Measurements from ENCODE around the gene PPP2R3C.

Gene PPP2R3C

GRCh38 chr14:35146711-35147149 lies 24.9 kb upstream of the PPP2R3C start:
- 0 out of 2 replicates have a peak, but pooled peaks cover 4% of the 10 kb centered on the region for H3K9me3 ChIP-seq (ENCODE audit: control insufficient read depth, insufficient read depth, low read length)
- H3K9ac ChIP-seq (ENCODE audit: low read depth, low read length) = no peak overlapping the region
- H3K36me3 ChIP-seq (ENCODE audit: insufficient read depth, low read length) = no peaks in the 10 kb centered on the region; the same call in 1 of the 2 replicates
- H3K4me1 ChIP-seq (ENCODE audit: insufficient read depth, low read length) = no peaks in the 10 kb centered on the region

GRCh38 chr14:35144029-35144428 lies 22.2 kb upstream of the PPP2R3C start:
- no peak overlapping the region for H3K9ac ChIP-seq (ENCODE audit: low read depth, low read length)
- H3K36me3 ChIP-seq (ENCODE audit: insufficient read depth, low read length) = no peaks in the 10 kb centered on the region; the same call in 1 of the 2 replicates
- 0 out of 2 replicates have a peak, but pooled peaks cover 4% of the 10 kb centered on the region for H3K9me3 ChIP-seq (ENCODE audit: control insufficient read depth, insufficient read depth, low read length)

GRCh38 chr14:35140718-35141581 lies 19.2 kb upstream of the PPP2R3C start:
- no peak overlapping the region for H3K9ac ChIP-seq (ENCODE audit: low read depth, low read length)
- no peaks in the 10 kb centered on the region for H3K9me3 ChIP-seq (ENCODE audit: control insufficient read depth, insufficient read depth, low read length)
- H3K36me3 ChIP-seq (ENCODE audit: insufficient read depth, low read length) = no peaks in the 10 kb centered on the region

More at GRCh38 chr14:35144029-35144428, 22.2 kb upstream of the PPP2R3C start:
- no peaks in the 10 kb centered on the region for H3K4me1 ChIP-seq (ENCODE audit: insufficient read depth, low read length)

GRCh38 chr14:35138585-35138984 lies 16.8 kb upstream of the PPP2R3C start:
- Histone ChIP-seq H3K9me3 (ENCODE audit: control insufficient read depth, insufficient read depth, low read length) (no peaks in the 10 kb centered on the region), H3K36me3 (ENCODE audit: insufficient read depth, low read length) (no peaks in the 10 kb centered on the region), H3K4me1 (ENCODE audit: insufficient read depth, low read length) (no peaks in the 10 kb centered on the region), H3K9ac (ENCODE audit: low read depth, low read length) (no peak overlapping the region)

More at GRCh38 chr14:35140718-35141581, 19.2 kb upstream of the PPP2R3C start:
- no peaks in the 10 kb centered on the region for H3K4me1 ChIP-seq (ENCODE audit: insufficient read depth, low read length)

- H3K36me3 ChIP-seq (ENCODE audit: insufficient read depth, low read length) = no peaks in the 10 kb centered on the region
- no peak overlapping the region for H3K9ac ChIP-seq (ENCODE audit: low read depth, low read length)
- H3K4me1 ChIP-seq (ENCODE audit: insufficient read depth, low read length) = no peaks in the 10 kb centered on the region
- H3K9me3 ChIP-seq (ENCODE audit: control insufficient read depth, insufficient read depth, low read length) = no peaks in the 10 kb centered on the region
Observed at GRCh38 chr14:35134329-35135123, 12.7 kb upstream of the PPP2R3C start.

- Histone ChIP-seq H3K4me1 (ENCODE audit: insufficient read depth, low read length) (no peaks in the 10 kb centered on the region), H3K9ac (ENCODE audit: low read depth, low read length) (no peak overlapping the region), H3K9me3 (ENCODE audit: control insufficient read depth, insufficient read depth, low read length) (no peaks in the 10 kb centered on the region), H3K36me3 (ENCODE audit: insufficient read depth, low read length) (no peaks in the 10 kb centered on the region)
Observed at GRCh38 chr14:35133542-35134328, 11.9 kb upstream of the PPP2R3C start.

- Histone ChIP-seq H3K36me3 (ENCODE audit: insufficient read depth, low read length) (no peaks in the 10 kb centered on the region), H3K9ac (ENCODE audit: low read depth, low read length) (no peak overlapping the region), H3K4me1 (ENCODE audit: insufficient read depth, low read length) (peaks cover 8% of the 10 kb centered on the region; the same call in 1 of the 2 replicates), H3K9me3 (ENCODE audit: control insufficient read depth, insufficient read depth, low read length) (no peaks in the 10 kb centered on the region)
Observed at GRCh38 chr14:35124127-35124526, 2.3 kb upstream of the PPP2R3C start.

- Histone ChIP-seq H3K4me1 (ENCODE audit: insufficient read depth, low read length) (peaks cover 8% of the 10 kb centered on the region; the same call in 1 of the 2 replicates), H3K9me3 (ENCODE audit: control insufficient read depth, insufficient read depth, low read length) (no peaks in the 10 kb centered on the region), H3K36me3 (ENCODE audit: insufficient read depth, low read length) (no peaks in the 10 kb centered on the region), H3K9ac (ENCODE audit: low read depth, low read length) (peak overlapping the region; percentile 95)
Observed at GRCh38 chr14:35123388-35123703, 1.6 kb upstream of the PPP2R3C start.

GRCh38 chr14:35122696-35123387 lies 1.1 kb upstream of the PPP2R3C start:
- peaks cover 8% of the 10 kb centered on the region; the same call in 1 of the 2 replicates for H3K4me1 ChIP-seq (ENCODE audit: insufficient read depth, low read length)
- no peaks in the 10 kb centered on the region for H3K36me3 ChIP-seq (ENCODE audit: insufficient read depth, low read length)
- no peaks in the 10 kb centered on the region for H3K9me3 ChIP-seq (ENCODE audit: control insufficient read depth, insufficient read depth, low read length)
- H3K9ac ChIP-seq (ENCODE audit: low read depth, low read length) = peak overlapping the region; percentile 95

GRCh38 chr14:35121026-35121886 lies 534 bp downstream of the PPP2R3C start:
- Histone ChIP-seq H3K9ac (ENCODE audit: low read depth, low read length) (peak overlapping the region; percentile 95), H3K4me1 (ENCODE audit: insufficient read depth, low read length) (peaks cover 8% of the 10 kb centered on the region; the same call in 1 of the 2 replicates), H3K9me3 (ENCODE audit: control insufficient read depth, insufficient read depth, low read length) (no peaks in the 10 kb centered on the region), H3K36me3 (ENCODE audit: insufficient read depth, low read length) (no peaks in the 10 kb centered on the region)

- Histone ChIP-seq H3K36me3 (ENCODE audit: insufficient read depth, low read length) (no peaks in the 10 kb centered on the region), H3K9me3 (ENCODE audit: control insufficient read depth, insufficient read depth, low read length) (no peaks in the 10 kb centered on the region), H3K4me1 (ENCODE audit: insufficient read depth, low read length) (0 out of 2 replicates have a peak, but pooled peaks cover 4% of the 10 kb centered on the region), H3K9ac (ENCODE audit: low read depth, low read length) (no peak overlapping the region)
Observed at GRCh38 chr14:35117112-35117511, 4.7 kb downstream of the PPP2R3C start.

GRCh38 chr14:35116242-35116641 lies 5.5 kb downstream of the PPP2R3C start:
- Histone ChIP-seq H3K9ac (ENCODE audit: low read depth, low read length) (no peak overlapping the region), H3K36me3 (ENCODE audit: insufficient read depth, low read length) (0 out of 2 replicates have a peak, but pooled peaks cover 3% of the 10 kb centered on the region), H3K9me3 (ENCODE audit: control insufficient read depth, insufficient read depth, low read length) (no peaks in the 10 kb centered on the region; the same call in 1 of the 2 replicates)

GRCh38 chr14:35114036-35114435 lies 7.8 kb downstream of the PPP2R3C start:
- Histone ChIP-seq H3K9ac (ENCODE audit: low read depth, low read length) (no peak overlapping the region), H3K36me3 (ENCODE audit: insufficient read depth, low read length) (0 out of 2 replicates have a peak, but pooled peaks cover 8% of the 10 kb centered on the region), H3K9me3 (ENCODE audit: control insufficient read depth, insufficient read depth, low read length) (no peaks in the 10 kb centered on the region; the same call in 1 of the 2 replicates), H3K4me1 (ENCODE audit: insufficient read depth, low read length) (no peaks in the 10 kb centered on the region)

More at GRCh38 chr14:35116242-35116641, 5.5 kb downstream of the PPP2R3C start:
- 0 out of 2 replicates have a peak, but pooled peaks cover 4% of the 10 kb centered on the region for H3K4me1 ChIP-seq (ENCODE audit: insufficient read depth, low read length)
